Left ventricle myocardium inferior (tissue), 1 donor: ENCODE data around the gene NPHP1. TPM values are rescaled to one million over a fixed set of nuclear protein-coding genes. Genes with fewer than 3 reads are reported as not detected.
"Not testable (repeated sequence)": the region's sequence is repeated elsewhere in the genome, so short reads cannot be mapped to it uniquely, and the experiment has no call there.

ENCODE experiments used
- DNase-seq: peaks from one replicate; pipeline ENCODE4 v3.0.0-alpha.2; 2020
- H3K27ac ChIP-seq: fragments of 200-600 bp; replicated peaks from 2 replicates; pipeline ENCODE4 v1.8.0; 2021
- H3K27me3 ChIP-seq: fragments of 200-600 bp; 2 replicates; pipeline ENCODE4 v1.8.0; 2021; ENCODE audit warnings: low read depth
- H3K36me3 ChIP-seq: fragments of 200-600 bp; 2 replicates; pipeline ENCODE4 v1.8.0; 2021
- H3K4me1 ChIP-seq: fragments of 200-600 bp; 2 replicates; pipeline ENCODE4 v1.8.0; 2021
- H3K4me3 ChIP-seq: fragments of 200-600 bp; 2 replicates; pipeline ENCODE4 v1.8.0; 2021; ENCODE audit warnings: mild to moderate bottlenecking, moderate library complexity
- H3K9me3 ChIP-seq: fragments of 200-600 bp; replicated peaks from 2 replicates; pipeline ENCODE4 v1.8.0; 2021
- CTCF ChIP-seq: fragments of 200-600 bp; IDR thresholded peaks from 2 replicates; pipeline ENCODE4 v1.8.0; 2021; ENCODE audit warnings: antibody characterized with exemption, mild to moderate bottlenecking, borderline replicate concordance
- intact Hi-C: fragments of 100-400 bp; cut with micrococcal nuclease; formaldehyde crosslinking; loops from one replicate; pipeline ENCODE4 v1.11.0; 2022
- total RNA-seq: library from RNA; stranded (reverse); fragmentation: NEBNext Ultra II Directional; extraction: Animal tissue kit (Norgen Biotek cat#: 25700); gene quantifications from one replicate; pipeline ENCODE4 v1.2.1, GENCODE V29; 2021
- donor health status: DM: no; HTN: yes; CAD: no; lungs with severe emphysema.

NPHP1 gene
- total RNA-seq, 1 donor from 2014 or later: 5.4 TPM

DNA sequence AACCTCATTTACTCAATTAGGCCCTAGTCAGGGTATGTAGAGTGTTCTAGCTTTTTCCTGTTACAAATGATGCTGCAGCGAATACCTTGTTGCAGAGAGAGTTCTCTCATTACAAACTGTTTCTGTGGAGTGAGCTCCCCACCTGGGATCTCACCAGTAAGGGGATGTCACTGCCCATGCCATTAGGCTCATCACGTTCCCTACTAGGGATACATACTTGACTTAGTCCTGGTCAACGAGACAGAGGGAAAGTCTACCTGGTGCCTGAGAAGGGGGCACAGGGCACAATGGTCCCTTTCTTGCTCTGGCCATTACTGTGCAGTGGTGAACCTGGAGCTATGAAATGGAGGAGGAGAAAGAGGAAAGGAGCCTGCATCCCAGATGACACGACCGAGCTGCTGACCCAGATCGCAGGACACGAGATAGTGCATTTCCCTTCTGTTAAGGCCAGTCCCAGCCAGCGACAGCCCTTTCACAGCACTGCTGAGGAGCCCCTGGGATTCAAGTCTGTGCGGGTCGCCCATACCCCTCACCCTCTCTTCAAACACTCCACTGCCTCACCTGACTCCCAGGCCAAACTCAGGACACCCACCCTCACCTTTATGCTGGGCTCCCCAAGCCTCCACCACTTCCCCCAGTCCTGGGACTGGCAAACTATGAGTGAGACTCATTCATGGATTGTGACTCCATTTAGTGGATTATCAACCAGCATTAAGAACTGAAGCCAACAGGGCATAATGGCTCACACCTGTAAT is 105.2 kb downstream of the NPHP1 start:
- Histone ChIP-seq H3K9me3 (no peaks in the 10 kb centered on the region), H3K27ac (peak overlapping the region; percentile 90), H3K4me3 (no peak overlapping the region), H3K36me3 (no peaks in the 10 kb centered on the region), H3K4me1 (peaks cover 71% of the 10 kb centered on the region), H3K27me3 (no peaks in the 10 kb centered on the region)
- DNase-seq: no peak
- TF ChIP-seq CTCF: no peak
- intact Hi-C loops: no loop called here

DNA sequence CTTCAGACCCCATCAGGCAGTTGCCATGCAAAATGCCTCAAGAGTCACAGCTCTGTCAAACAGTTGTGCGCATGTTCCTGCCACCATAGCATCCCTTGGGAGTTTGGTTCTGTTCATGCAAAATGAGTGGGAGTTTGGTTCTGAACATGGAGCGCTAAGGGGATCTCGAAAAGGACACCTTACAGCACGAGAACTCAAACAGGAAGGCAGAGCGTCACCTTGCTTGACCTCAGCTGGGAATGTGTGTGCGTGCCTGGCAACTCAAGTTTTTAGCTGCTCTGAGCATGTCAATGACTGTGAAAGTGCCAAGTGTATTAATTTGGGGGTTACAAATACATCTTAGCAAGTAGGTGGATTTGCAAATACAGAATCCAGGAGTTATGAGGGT is 105.8 kb downstream of the NPHP1 start:
- Histone ChIP-seq H3K36me3 (no peaks in the 10 kb centered on the region), H3K27ac (peak overlapping the region; percentile 90), H3K9me3 (no peaks in the 10 kb centered on the region), H3K4me3 (no peak overlapping the region), H3K27me3 (no peaks in the 10 kb centered on the region), H3K4me1 (peaks cover 68% of the 10 kb centered on the region)
- intact Hi-C loops: no loop called here
- no peak for DNase-seq
- TF ChIP-seq CTCF: no peak

- H3K27ac ChIP-seq: no peak overlapping the region
- H3K27me3 ChIP-seq: no peaks in the 10 kb centered on the region
- no peaks in the 10 kb centered on the region for H3K9me3 ChIP-seq
- no peak overlapping the region for H3K4me3 ChIP-seq
- DNase-seq: no peak
- TF ChIP-seq CTCF: no peak
- H3K4me1 ChIP-seq: peaks cover 56% of the 10 kb centered on the region
- intact Hi-C loops: no loop called here
- no peaks in the 10 kb centered on the region for H3K36me3 ChIP-seq
Measured at GRCh38 chr2:110097506-110098220, 107.2 kb downstream of the NPHP1 start.

GRCh38 chr2:110095994-110096633 is 108.7 kb downstream of the NPHP1 start:
- no peaks in the 10 kb centered on the region for H3K9me3 ChIP-seq
- DNase-seq: no peak
- H3K36me3 ChIP-seq: no peaks in the 10 kb centered on the region
- TF ChIP-seq CTCF: no peak
- no peaks in the 10 kb centered on the region for H3K27me3 ChIP-seq
- H3K4me1 ChIP-seq: peaks cover 42% of the 10 kb centered on the region
- H3K4me3 ChIP-seq: no peak overlapping the region
- intact Hi-C loops: no loop called here
- no peak overlapping the region for H3K27ac ChIP-seq

GRCh38 chr2:110094884-110095534 is 109.8 kb downstream of the NPHP1 start:
- peaks cover 30% of the 10 kb centered on the region for H3K4me1 ChIP-seq
- H3K27me3 ChIP-seq, H3K36me3 ChIP-seq, intact Hi-C loops, DNase-seq, H3K9me3 ChIP-seq, H3K4me3 ChIP-seq: not testable (repeated sequence)
- H3K27ac ChIP-seq: peak overlapping the region; percentile 61

DNA sequence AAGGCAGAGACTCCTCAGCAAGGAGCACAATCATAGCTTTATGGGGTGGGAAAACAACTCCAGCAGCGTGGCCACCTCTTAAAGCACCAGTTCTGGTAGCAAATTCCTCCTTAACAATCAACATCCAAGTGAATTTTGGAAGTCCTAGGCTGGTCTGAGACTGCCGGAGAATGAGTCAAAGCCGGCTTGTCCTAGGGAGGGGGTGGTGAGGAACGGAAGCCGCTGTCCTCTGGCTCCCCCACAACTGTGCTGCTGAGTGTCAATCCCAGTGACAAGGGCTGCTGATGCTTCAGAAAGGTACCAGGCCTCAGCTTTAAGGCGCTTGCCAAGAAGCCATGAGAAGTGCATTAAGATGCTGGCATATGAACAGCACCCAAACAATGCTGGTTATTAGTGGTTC is 110.9 kb downstream of the NPHP1 start:
- peaks cover 20% of the 10 kb centered on the region for H3K4me1 ChIP-seq
- DNase-seq, H3K36me3 ChIP-seq, intact Hi-C loops, H3K4me3 ChIP-seq, H3K9me3 ChIP-seq, H3K27ac ChIP-seq, H3K27me3 ChIP-seq: not testable (repeated sequence)

DNA sequence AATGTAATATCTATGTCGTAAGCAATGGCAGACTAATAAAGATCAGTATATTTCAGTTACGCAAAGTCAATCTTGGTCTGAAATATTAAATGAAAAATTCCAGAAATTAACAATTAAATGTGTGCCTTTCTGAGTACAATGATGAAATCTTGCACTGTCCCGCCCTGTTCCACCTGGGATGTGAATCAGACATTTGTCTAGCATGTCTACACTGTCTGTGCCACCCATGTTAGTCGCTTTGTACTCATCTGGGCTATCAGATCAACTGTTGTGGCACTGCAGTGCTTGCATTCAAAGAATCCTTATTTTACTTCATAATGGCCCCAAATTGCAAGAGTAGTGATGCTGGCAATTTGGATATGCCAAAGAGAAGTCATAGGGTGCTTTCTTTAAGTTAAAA is 114.6 kb downstream of the NPHP1 start:
- DNase-seq, H3K36me3 ChIP-seq, H3K9me3 ChIP-seq, H3K27me3 ChIP-seq, H3K4me3 ChIP-seq, H3K27ac ChIP-seq, H3K4me1 ChIP-seq, intact Hi-C loops: not testable (repeated sequence)

DNA sequence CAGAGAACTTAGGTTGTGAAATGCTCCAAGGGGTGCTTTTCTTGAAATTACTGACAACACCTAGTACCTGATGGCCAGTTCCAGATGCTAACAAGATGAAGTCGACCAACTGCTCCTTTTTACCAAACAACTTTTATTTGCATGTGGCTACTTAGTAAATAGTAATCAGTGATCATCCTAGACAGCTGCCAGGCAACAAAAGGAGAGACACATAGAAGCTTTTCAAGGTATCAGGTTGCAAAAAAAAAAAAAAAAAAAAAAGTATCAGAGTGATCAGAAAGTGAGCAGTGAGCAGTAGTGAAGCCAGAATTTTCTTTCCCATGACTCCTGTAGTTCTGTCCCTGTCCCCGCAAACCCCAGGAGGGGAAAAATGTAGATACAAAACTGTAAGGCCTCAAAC is 121.1 kb downstream of the NPHP1 start:
- H3K4me1 ChIP-seq, DNase-seq, H3K4me3 ChIP-seq, H3K9me3 ChIP-seq, H3K27me3 ChIP-seq, H3K36me3 ChIP-seq, intact Hi-C loops, H3K27ac ChIP-seq: not testable (repeated sequence)

DNA sequence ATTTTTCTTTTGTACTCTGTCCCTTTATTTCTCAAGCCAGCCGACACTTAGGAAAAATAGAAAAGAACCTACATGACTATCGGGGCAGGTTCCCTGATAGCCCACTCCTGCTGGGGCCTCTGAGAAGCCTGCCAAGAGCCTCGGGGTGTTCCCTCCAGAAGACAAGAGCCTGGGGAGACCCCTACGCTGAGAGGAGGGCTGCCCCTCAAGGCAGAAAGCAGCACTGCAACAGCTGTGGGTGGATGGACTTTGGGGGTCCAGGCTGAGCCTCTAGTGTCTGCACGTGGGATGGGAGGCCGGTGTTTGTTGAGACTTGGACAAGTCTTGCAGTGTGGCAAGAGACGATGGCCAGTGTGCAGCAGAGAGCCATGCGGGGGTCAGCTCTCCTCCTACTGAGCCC is 121.7 kb downstream of the NPHP1 start:
- H3K27me3 ChIP-seq, H3K36me3 ChIP-seq, DNase-seq, intact Hi-C loops, H3K4me1 ChIP-seq, H3K9me3 ChIP-seq, H3K4me3 ChIP-seq, H3K27ac ChIP-seq: not testable (repeated sequence)
